CD8-positive, alpha-beta memory T cell (primary cell): ENCODE measurements around the gene F10. TPM values are rescaled to one million over a fixed set of nuclear protein-coding genes. Genes with fewer than 3 reads are reported as not detected.
A peak's percentile ranks its signal among the peaks of the same experiment; 100 is the strongest.

Source experiments
- CTCF ChIA-PET: fragments of 350-600 bp; sonication (Branson Sonifier 250); formaldehyde crosslinking; loops from one replicate; lab custom pipeline; 2021; ENCODE audit warnings: antibody characterized with exemption; lab: Charles Lee
- POLR2A ChIA-PET: fragments of 350-600 bp; sonication (Branson Sonifier 250); formaldehyde crosslinking; loops from one replicate; lab custom pipeline; 2021; ENCODE audit warnings: antibody characterized with exemption; lab: Charles Lee
- DNase-seq, 5 donors: peaks; one replicate each; pipeline versions ENCODE4 v3.0.0 to v3.0.0-alpha.2; 2020 to 2022; ENCODE audit warnings: mixed read lengths in 1 of 5
- H3K27ac ChIP-seq: one replicate; pipeline ENCODE4 v1.7.0; 2013; ENCODE audit warnings: low read depth, mild to moderate bottlenecking, low read length, moderate library complexity
- H3K27me3 ChIP-seq: 2 replicates; pipeline ENCODE4 v1.7.0; 2013; ENCODE audit warnings: low read length, mild to moderate bottlenecking; ENCODE audit not compliant: insufficient read depth, poor library complexity, severe bottlenecking
- H3K36me3 ChIP-seq: 2 replicates; pipeline ENCODE4 v1.7.0; 2013; ENCODE audit warnings: mild to moderate bottlenecking, low read length, moderate library complexity; ENCODE audit not compliant: insufficient read depth
- H3K4me1 ChIP-seq: 2 replicates; pipeline ENCODE4 v1.7.0; 2013; ENCODE audit warnings: mild to moderate bottlenecking, low read length, moderate library complexity; ENCODE audit not compliant: insufficient read depth
- H3K4me3 ChIP-seq: 2 replicates; pipeline ENCODE4 v1.7.0; 2013; ENCODE audit warnings: mild to moderate bottlenecking, low read length
- H3K9me3 ChIP-seq: 2 replicates; pipeline ENCODE4 v1.7.0; 2013; ENCODE audit warnings: mild to moderate bottlenecking, low read length
- H3K27ac Mint-ChIP-seq, 8 donors: one replicate each; pipeline ENCODE4 v1.8.0; 2020 to 2021; ENCODE audit warnings: mixed read lengths in 8 of 8, mild to moderate bottlenecking in 6 of 8, inconsistent platforms in 3 of 8, moderate library complexity in 3 of 8
- H3K27me3 Mint-ChIP-seq, 2 donors: one replicate each; pipeline ENCODE4 v1.8.0; 2020 to 2021; ENCODE audit warnings: mixed read lengths in 2 of 2, mild to moderate bottlenecking in 1 of 2, moderate library complexity in 1 of 2
- H3K36me3 Mint-ChIP-seq, 3 donors: one replicate each; pipeline ENCODE4 v1.8.0; 2020 to 2021; ENCODE audit warnings: mixed read lengths in 3 of 3, inconsistent platforms in 1 of 3, mild to moderate bottlenecking in 1 of 3
- H3K4me1 Mint-ChIP-seq, 3 donors: one replicate each; pipeline ENCODE4 v1.8.0; 2020 to 2021; ENCODE audit warnings: mixed read lengths in 3 of 3, inconsistent platforms in 1 of 3, mild to moderate bottlenecking in 1 of 3
- H3K4me3 Mint-ChIP-seq, 7 donors: one replicate each; pipeline ENCODE4 v1.8.0; 2020 to 2021; ENCODE audit warnings: mixed read lengths in 7 of 7, mild to moderate bottlenecking in 6 of 7, moderate library complexity in 4 of 7, inconsistent platforms in 2 of 7
- H3K9me3 Mint-ChIP-seq, 5 donors: one replicate each; pipeline ENCODE4 v1.8.0; 2020 to 2022; ENCODE audit warnings: mixed read lengths in 5 of 5, mild to moderate bottlenecking in 3 of 5, moderate library complexity in 2 of 5, inconsistent platforms in 1 of 5
- polyA plus RNA-seq: library from polyadenylated mRNA; unstranded; fragments of 300-500 nt; fragmentation: Illumina TruSeq; gene quantifications from one replicate; pipeline ENCODE4 v1.2.3, GENCODE V29; 2021
- total RNA-seq, 2 experiments: library from RNA; stranded (reverse); gene quantifications; one replicate each; pipeline ENCODE4 v1.2.3, GENCODE V29; 2021

Gene F10
- total and polyA plus RNA-seq, 3 experiments from 2014 or later: not detected

DNA sequence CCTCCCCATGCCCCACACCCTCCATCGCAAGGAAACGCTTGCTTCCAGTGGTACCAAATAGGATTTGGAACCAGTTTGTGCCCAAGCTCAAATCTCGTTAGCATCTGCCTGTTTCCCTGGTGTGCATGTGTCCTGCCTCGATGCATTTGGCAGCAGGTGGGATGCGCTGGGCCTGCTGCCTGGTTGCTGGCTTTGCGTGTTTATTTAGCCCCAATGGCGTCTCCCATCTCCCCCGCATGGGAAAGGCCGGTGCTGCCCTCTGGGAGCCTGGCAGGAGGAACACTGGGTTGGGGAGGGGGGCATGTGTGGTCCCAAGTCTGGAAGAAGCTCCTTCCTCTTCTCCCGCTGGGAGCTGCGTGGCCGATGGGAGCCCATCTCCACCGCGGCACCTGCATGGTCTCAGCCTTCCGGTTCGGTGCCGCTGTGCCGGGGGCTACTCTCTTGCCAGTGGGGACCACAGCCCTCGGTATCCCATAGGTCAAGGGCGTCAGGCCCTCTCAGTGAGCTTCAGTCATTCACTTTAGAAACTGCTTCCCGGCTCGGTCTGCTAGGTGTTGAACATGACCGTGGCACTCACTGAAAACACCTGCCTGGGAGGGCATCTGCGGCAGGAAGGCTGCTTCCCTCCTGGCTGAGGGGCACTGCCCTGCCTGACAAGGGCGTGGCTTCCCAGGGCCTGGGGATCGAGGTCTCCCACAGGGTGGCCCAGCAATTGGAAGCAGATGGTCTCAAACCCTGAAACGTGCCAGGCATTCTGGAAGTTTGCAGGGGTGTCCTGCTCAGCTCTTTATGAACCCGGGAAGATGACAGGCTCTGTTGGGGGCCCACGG is 28.8 kb upstream of the F10 start:
- H3K4me1 Mint-ChIP-seq: no peaks in the 10 kb centered on the region
- DNase-seq: peak in 1 of 5 donors; percentile 26
- H3K9me3 Mint-ChIP-seq: no peaks in the 10 kb centered on the region
- no peaks in the 10 kb centered on the region for H3K27me3 Mint-ChIP-seq
- Histone ChIP-seq H3K4me3 (no peak overlapping the region), H3K36me3 (no peaks in the 10 kb centered on the region), H3K9me3 (no peaks in the 10 kb centered on the region), H3K4me1 (no peaks in the 10 kb centered on the region), H3K27me3 (no peaks in the 10 kb centered on the region), H3K27ac (no peak overlapping the region)
- no peak overlapping the region for H3K4me3 Mint-ChIP-seq
- H3K27ac Mint-ChIP-seq: no peak overlapping the region
- CTCF ChIA-PET: no interaction called here
- peaks cover 0 to 14% (median 1%) of the 10 kb centered on the region in 3 donors for H3K36me3 Mint-ChIP-seq
- POLR2A ChIA-PET: no interaction called here

- CTCF ChIA-PET: no interaction called here
Measured at GRCh38 chr13:113094410-113094800, 28.2 kb upstream of the F10 start.

GRCh38 chr13:113095146-113096051 is 27.2 kb upstream of the F10 start:
- no peaks in the 10 kb centered on the region for H3K4me1 ChIP-seq
- no peak overlapping the region for H3K4me3 ChIP-seq
- H3K9me3 ChIP-seq: no peaks in the 10 kb centered on the region
- Mint-ChIP-seq H3K27me3 (no peaks in the 10 kb centered on the region), H3K27ac (no peak overlapping the region), H3K4me1 (no peaks in the 10 kb centered on the region), H3K4me3 (no peak overlapping the region), H3K9me3 (no peaks in the 10 kb centered on the region), H3K36me3 (peaks cover 0 to 6% (median 0%) of the 10 kb centered on the region in 3 donors)
- CTCF ChIA-PET: no interaction called here
- no peaks in the 10 kb centered on the region for H3K27me3 ChIP-seq
- H3K27ac ChIP-seq: no peak overlapping the region
- no peaks in the 10 kb centered on the region for H3K36me3 ChIP-seq
- DNase-seq: peak in 1 of 5 donors; percentile 45
- POLR2A ChIA-PET: no interaction called here

More at GRCh38 chr13:113094410-113094800, 28.2 kb upstream of the F10 start:
- peaks cover 0 to 11% (median 0%) of the 10 kb centered on the region in 3 donors for H3K36me3 Mint-ChIP-seq
- H3K9me3 Mint-ChIP-seq: no peaks in the 10 kb centered on the region
- POLR2A ChIA-PET: no interaction called here
- H3K4me1 ChIP-seq: no peaks in the 10 kb centered on the region
- no peak overlapping the region for H3K4me3 ChIP-seq
- peak overlapping the region in 1 of 8 donors; percentile 57 for H3K27ac Mint-ChIP-seq
- no peak overlapping the region for H3K4me3 Mint-ChIP-seq
- no peaks in the 10 kb centered on the region for H3K27me3 ChIP-seq
- no peaks in the 10 kb centered on the region for H3K9me3 ChIP-seq
- peak in 1 of 5 donors; percentile 30 for DNase-seq
- H3K4me1 Mint-ChIP-seq: no peaks in the 10 kb centered on the region
- H3K36me3 ChIP-seq: no peaks in the 10 kb centered on the region
- H3K27ac ChIP-seq: no peak overlapping the region
- no peaks in the 10 kb centered on the region for H3K27me3 Mint-ChIP-seq

GRCh38 chr13:113096052-113096744 is 26.4 kb upstream of the F10 start:
- no peaks in the 10 kb centered on the region for H3K9me3 Mint-ChIP-seq
- no peaks in the 10 kb centered on the region for H3K27me3 Mint-ChIP-seq
- POLR2A ChIA-PET: no interaction called here

DNA sequence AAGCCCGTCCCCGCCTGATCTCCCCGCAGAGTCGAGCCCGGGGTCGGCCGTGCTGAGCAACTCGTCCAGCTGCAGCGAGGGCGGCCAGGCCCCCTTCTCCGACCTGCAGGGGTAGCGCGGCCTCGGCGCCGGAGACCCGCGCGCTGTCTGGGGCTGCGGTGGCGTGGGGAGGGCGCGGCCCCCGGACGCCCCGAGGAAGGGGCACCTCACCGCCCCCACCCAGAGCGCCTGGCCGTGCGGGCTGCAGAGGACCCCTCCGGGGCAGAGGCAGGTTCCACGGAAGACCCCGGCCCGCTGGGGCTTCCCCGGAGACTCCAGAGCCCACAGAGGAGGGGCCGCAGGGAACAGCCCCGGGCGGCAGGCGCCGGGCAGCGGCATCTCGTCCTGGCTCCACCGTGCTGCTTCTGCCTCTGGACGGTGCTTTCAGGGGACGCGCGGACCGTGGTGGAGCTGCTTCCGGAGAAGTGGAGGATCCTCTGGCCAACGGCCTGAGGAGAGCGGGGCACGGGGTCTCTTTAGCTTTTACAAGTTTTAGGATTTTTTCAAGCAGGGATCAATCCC is 25.8 kb upstream of the F10 start:
- no peak overlapping the region for H3K27ac ChIP-seq
- Mint-ChIP-seq H3K9me3 (no peaks in the 10 kb centered on the region), H3K27ac (no peak overlapping the region), H3K4me3 (no peak overlapping the region), H3K27me3 (no peaks in the 10 kb centered on the region), H3K36me3 (peaks cover 0 to 4% (median 0%) of the 10 kb centered on the region in 3 donors), H3K4me1 (no peaks in the 10 kb centered on the region)
- ChIA-PET CTCF (no interaction called here), POLR2A (no interaction called here)
- H3K27me3 ChIP-seq: no peaks in the 10 kb centered on the region
- no peak for DNase-seq
- no peaks in the 10 kb centered on the region for H3K4me1 ChIP-seq
- no peaks in the 10 kb centered on the region for H3K36me3 ChIP-seq
- H3K4me3 ChIP-seq: no peak overlapping the region
- no peaks in the 10 kb centered on the region for H3K9me3 ChIP-seq

More at GRCh38 chr13:113096052-113096744, 26.4 kb upstream of the F10 start:
- no peak for DNase-seq
- Histone ChIP-seq H3K4me3 (no peak overlapping the region), H3K4me1 (no peaks in the 10 kb centered on the region), H3K27me3 (no peaks in the 10 kb centered on the region), H3K27ac (no peak overlapping the region), H3K9me3 (no peaks in the 10 kb centered on the region), H3K36me3 (no peaks in the 10 kb centered on the region)
- CTCF ChIA-PET: no interaction called here
- peaks cover 0 to 4% (median 0%) of the 10 kb centered on the region in 3 donors for H3K36me3 Mint-ChIP-seq
- no peak overlapping the region for H3K27ac Mint-ChIP-seq
- no peak overlapping the region for H3K4me3 Mint-ChIP-seq
- no peaks in the 10 kb centered on the region for H3K4me1 Mint-ChIP-seq

GRCh38 chr13:113097651-113098050 is 24.9 kb upstream of the F10 start:
- no peak overlapping the region for H3K4me3 ChIP-seq
- CTCF ChIA-PET: no interaction called here

DNA sequence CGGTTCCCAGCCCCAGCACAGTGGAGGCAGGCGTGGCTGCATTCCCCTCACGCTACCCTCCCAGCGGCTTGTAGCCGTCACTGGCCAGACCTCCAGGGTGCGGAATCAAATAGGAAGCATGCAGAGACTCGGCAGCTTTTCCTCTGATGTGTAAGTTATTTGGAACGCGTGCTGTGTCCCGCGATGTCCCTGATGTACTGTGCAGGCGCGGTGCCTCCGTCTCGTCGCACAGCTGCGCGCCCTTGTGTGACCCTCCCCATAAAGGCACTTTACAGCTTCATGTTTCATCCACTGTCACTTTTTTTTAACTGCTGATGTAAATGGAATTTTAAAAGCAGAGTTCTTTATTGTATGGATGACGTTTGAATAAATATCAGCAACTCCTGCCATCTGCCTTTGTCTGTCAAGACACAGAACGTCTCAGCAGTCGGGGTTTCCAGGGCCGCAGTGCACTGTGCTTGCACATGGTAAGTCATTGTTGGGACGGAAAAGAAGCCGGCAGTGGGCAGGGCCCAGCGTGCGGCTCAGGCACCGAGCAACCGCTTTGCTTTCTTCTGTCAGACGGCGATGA is 24.4 kb upstream of the F10 start:
- Mint-ChIP-seq H3K9me3 (no peaks in the 10 kb centered on the region), H3K27ac (peak overlapping the region in 1 of 8 donors; percentile 58)

More at GRCh38 chr13:113097651-113098050, 24.9 kb upstream of the F10 start:
- H3K36me3 Mint-ChIP-seq: peaks cover 0 to 4% (median 0%) of the 10 kb centered on the region in 3 donors
- Histone ChIP-seq H3K27ac (no peak overlapping the region), H3K9me3 (no peaks in the 10 kb centered on the region), H3K27me3 (no peaks in the 10 kb centered on the region), H3K36me3 (no peaks in the 10 kb centered on the region), H3K4me1 (no peaks in the 10 kb centered on the region)
- POLR2A ChIA-PET: no interaction called here
- no peaks in the 10 kb centered on the region for H3K4me1 Mint-ChIP-seq
- H3K4me3 Mint-ChIP-seq: no peak overlapping the region
- no peaks in the 10 kb centered on the region for H3K9me3 Mint-ChIP-seq
- no peak for DNase-seq
- no peaks in the 10 kb centered on the region for H3K27me3 Mint-ChIP-seq
- H3K27ac Mint-ChIP-seq: peak overlapping the region in 2 of 8 donors; percentile 19 to 58

More for the DNA sequence above, 24.4 kb upstream of the F10 start:
- Histone ChIP-seq H3K27me3 (no peaks in the 10 kb centered on the region), H3K9me3 (no peaks in the 10 kb centered on the region), H3K36me3 (no peaks in the 10 kb centered on the region), H3K27ac (no peak overlapping the region), H3K4me3 (no peak overlapping the region), H3K4me1 (no peaks in the 10 kb centered on the region)
- DNase-seq: no peak
- Mint-ChIP-seq H3K4me1 (no peaks in the 10 kb centered on the region), H3K4me3 (peak overlapping the region in 1 of 7 donors; percentile 32), H3K36me3 (peaks cover 0 to 4% (median 0%) of the 10 kb centered on the region in 3 donors), H3K27me3 (no peaks in the 10 kb centered on the region)
- POLR2A ChIA-PET: no interaction called here
- CTCF ChIA-PET: no interaction called here
